IPS DF 6.9 (cell line): ENCODE measurements around the gene MIOS.

Source experiments
- DNase-seq: peaks from one replicate; pipeline ENCODE4 v3.0.0-alpha.2; 2013; ENCODE audit warnings: low read depth, low spot score
- H3K27ac ChIP-seq: one replicate; pipeline ENCODE4 v1.5.1; 2013; ENCODE audit warnings: low read length, control low read depth
- H3K27me3 ChIP-seq: 2 replicates; pipeline ENCODE4 v1.6.1; 2013; ENCODE audit warnings: mild to moderate bottlenecking, low read length; ENCODE audit not compliant: control insufficient read depth, insufficient read depth
- H3K36me3 ChIP-seq: 2 replicates; pipeline ENCODE4 v1.6.1; 2013; ENCODE audit warnings: low read length; ENCODE audit not compliant: control insufficient read depth, insufficient read depth
- H3K4me1 ChIP-seq: 2 replicates; pipeline ENCODE4 v1.6.1; 2013; ENCODE audit warnings: low read length; ENCODE audit not compliant: control insufficient read depth, insufficient read depth
- H3K4me3 ChIP-seq: 2 replicates; pipeline ENCODE4 v1.5.1; 2013; ENCODE audit warnings: mild to moderate bottlenecking, low read length
- H3K9me3 ChIP-seq: 2 replicates; pipeline ENCODE4 v1.6.1; 2013; ENCODE audit warnings: low read length, inconsistent platforms; ENCODE audit not compliant: control insufficient read depth, insufficient read depth
- WGBS: extraction: QIAGEN DNeasy Blood & Tissue Kit; methylation state at CpG from one replicate; pipeline ENCODE4 v1.1.7; 2013; ENCODE audit warnings: mixed read lengths, missing lambda C conversion rate; ENCODE audit not compliant: insufficient read length, insufficient coverage; 5-methylcytosine and 5-hydroxymethylcytosine counted together

The MIOS gene

DNA sequence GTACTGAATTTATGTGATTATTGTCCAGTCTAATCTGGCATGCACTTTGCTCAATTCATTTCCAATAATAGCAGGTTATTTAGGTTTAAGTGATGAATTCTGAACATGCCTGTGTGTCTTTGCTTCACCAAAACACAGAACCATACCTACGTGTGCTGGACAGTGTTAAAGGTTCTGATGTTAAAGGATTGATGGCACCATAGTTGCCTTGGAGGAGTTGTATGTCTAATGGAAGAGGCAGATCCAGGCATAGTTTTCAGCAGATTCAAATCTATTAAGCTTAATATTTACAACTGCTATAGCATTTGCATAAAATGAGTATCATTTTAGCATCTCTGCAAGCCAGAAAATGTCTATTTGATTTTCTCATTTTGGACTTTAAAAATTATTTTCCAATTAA is 45.8 kb downstream of the MIOS start:
- Histone ChIP-seq H3K4me3 (no peak overlapping the region), H3K27me3 (no peaks in the 10 kb centered on the region), H3K36me3 (no peaks in the 10 kb centered on the region), H3K9me3 (no peaks in the 10 kb centered on the region), H3K4me1 (no peaks in the 10 kb centered on the region), H3K27ac (no peak overlapping the region)
- DNase-seq, result no peak
- WGBS, result no CpG with 5 or more reads among the region's 1 CpG

GRCh38 chr7:7613210-7613609 is 46.5 kb downstream of the MIOS start:
- H3K27ac ChIP-seq, result no peak overlapping the region
- H3K4me1 ChIP-seq, result no peaks in the 10 kb centered on the region

DNA sequence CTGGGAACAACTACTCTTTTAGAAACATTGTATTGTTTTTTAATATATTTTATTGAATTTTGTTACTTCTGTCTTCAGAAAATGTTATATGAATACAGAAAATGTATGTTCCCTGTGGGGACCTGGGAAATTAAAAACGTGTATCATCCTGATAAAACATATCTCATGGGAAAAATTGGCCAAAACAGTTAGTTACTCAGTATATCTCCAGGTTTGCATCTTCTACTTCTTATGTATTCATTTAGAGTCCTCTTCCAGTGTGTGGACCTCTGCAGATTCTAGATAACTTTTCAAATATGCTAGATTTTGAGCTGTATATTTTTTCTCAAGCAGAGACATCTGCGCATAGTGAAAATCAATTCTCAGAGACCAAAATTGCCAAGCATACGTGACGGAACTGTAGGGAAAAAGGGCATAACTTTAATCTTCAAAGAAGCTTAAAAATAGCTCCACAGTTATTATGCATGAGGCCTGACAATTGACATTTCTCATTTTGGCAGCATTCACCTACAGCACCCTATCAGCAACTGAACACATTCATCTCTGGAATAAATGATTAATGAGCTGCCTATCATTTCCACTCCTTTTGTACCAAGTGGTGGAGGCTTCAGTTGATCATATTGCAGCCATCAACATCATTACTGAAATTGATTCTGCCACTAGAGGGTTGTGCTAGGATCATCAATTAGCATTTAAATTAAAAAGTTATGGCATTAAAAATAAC is 47.5 kb downstream of the MIOS start:
- no CpG with 5 or more reads among the region's 4 CpGs for WGBS
- H3K4me1 ChIP-seq, result no peaks in the 10 kb centered on the region
- H3K4me3 ChIP-seq, result no peak overlapping the region

More at GRCh38 chr7:7613210-7613609, 46.5 kb downstream of the MIOS start:
- Histone ChIP-seq H3K27me3 (no peaks in the 10 kb centered on the region), H3K4me3 (no peak overlapping the region), H3K9me3 (no peaks in the 10 kb centered on the region), H3K36me3 (no peaks in the 10 kb centered on the region)
- WGBS, result no CpG with 5 or more reads among the region's 1 CpG
- no peak for DNase-seq

DNA sequence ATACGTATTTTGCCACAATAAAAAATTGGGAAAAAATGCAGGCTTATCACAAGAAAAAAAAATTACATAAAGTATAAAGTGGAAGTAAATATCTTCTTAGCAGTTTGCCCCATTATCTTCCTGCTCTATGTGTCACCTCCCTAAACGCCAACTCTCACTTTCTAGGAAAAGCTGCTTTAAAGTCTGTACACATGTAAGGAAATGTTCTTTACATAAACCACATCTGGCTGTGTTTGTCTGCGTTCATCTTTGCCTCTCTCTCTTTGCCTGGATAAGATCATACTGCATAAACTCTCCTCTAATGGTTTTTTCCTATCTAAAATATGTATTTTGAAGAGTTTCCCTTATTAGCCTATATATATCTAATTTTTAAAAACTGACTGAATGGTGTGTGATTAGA is 50.9 kb downstream of the MIOS start:
- DNase-seq, result no peak
- no peak overlapping the region for H3K27ac ChIP-seq
- H3K4me3 ChIP-seq, result no peak overlapping the region
- no CpG with 5 or more reads among the region's 3 CpGs for WGBS
- H3K27me3 ChIP-seq, result no peaks in the 10 kb centered on the region
- no peaks in the 10 kb centered on the region for H3K4me1 ChIP-seq
- H3K36me3 ChIP-seq, result no peaks in the 10 kb centered on the region
- H3K9me3 ChIP-seq, result no peaks in the 10 kb centered on the region

More for the DNA sequence above, 47.5 kb downstream of the MIOS start:
- Histone ChIP-seq H3K36me3 (no peaks in the 10 kb centered on the region), H3K27ac (no peak overlapping the region), H3K27me3 (no peaks in the 10 kb centered on the region), H3K9me3 (no peaks in the 10 kb centered on the region)
- no peak for DNase-seq

DNA sequence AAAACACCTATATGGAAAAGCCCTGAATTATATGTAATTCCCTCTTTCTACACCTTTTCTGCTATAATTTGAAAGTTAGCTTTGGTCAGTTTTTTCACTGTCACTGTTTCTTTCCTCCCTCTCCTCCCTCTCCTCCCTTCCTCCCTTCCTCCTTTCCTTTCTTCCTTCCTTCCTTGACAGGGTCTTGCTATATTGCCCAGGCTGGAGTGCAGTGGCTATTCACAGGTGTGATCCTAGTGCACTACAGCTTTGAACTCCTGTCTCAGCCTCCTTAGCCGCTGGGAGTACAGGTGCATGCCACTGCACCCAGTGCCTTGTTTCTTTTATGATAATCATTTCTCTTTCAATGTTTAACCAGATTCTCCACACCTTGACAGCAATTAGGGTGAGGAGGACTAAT is 51.7 kb downstream of the MIOS start:
- Histone ChIP-seq H3K36me3 (no peaks in the 10 kb centered on the region), H3K4me3 (no peak overlapping the region), H3K27me3 (no peaks in the 10 kb centered on the region), H3K4me1 (no peaks in the 10 kb centered on the region), H3K27ac (no peak overlapping the region), H3K9me3 (no peaks in the 10 kb centered on the region)
- no peak for DNase-seq
- no CpG with 5 or more reads among the region's 1 CpG for WGBS

- H3K36me3 ChIP-seq, result no peaks in the 10 kb centered on the region
- H3K4me1 ChIP-seq, result no peaks in the 10 kb centered on the region
- no peaks in the 10 kb centered on the region for H3K9me3 ChIP-seq
- H3K27ac ChIP-seq, result no peak overlapping the region
- H3K27me3 ChIP-seq, result no peaks in the 10 kb centered on the region
- WGBS, result no CpG with 5 or more reads among the region's 1 CpG
- no peak overlapping the region for H3K4me3 ChIP-seq
- no peak for DNase-seq
These were observed 53.6 kb downstream of the MIOS start for GRCh38 chr7:7620236-7620635.

DNA sequence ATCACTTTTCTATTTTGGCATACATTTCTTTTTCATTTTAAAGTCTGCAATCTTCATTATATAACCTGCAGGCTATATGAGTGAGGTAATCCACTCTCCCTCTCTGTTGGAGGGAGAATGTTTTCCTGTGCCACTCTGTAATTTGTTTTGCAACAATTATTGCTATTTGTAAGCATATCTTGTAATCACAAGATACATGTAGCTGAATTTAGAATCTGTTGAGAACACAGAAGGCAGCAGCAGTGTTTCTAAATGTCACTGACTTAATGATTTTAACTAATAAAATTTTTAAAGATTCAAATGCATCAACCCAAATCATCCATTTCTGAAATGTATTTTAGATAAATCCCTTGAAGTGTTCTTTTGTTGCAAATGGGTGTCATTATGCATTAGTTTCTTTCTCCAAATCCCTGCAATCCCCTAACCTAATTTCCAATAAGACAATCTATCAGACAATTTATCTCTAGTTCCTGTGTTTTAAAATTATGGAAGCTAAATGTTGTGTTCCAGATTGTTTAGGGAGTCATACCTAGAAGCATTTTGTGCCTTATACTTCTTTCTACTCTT is 54.0 kb downstream of the MIOS start:
- no peaks in the 10 kb centered on the region for H3K9me3 ChIP-seq
- H3K4me1 ChIP-seq, result no peaks in the 10 kb centered on the region
- H3K4me3 ChIP-seq, result no peak overlapping the region
- no peaks in the 10 kb centered on the region for H3K27me3 ChIP-seq
- H3K27ac ChIP-seq, result no peak overlapping the region
- DNase-seq, result no peak
- H3K36me3 ChIP-seq, result no peaks in the 10 kb centered on the region

GRCh38 chr7:7628476-7628875 is 61.8 kb downstream of the MIOS start:
- Histone ChIP-seq H3K27me3 (no peaks in the 10 kb centered on the region), H3K36me3 (no peaks in the 10 kb centered on the region), H3K4me1 (no peaks in the 10 kb centered on the region), H3K9me3 (no peaks in the 10 kb centered on the region), H3K4me3 (no peak overlapping the region), H3K27ac (no peak overlapping the region)
- no peak for DNase-seq
- WGBS, result no CpG with 5 or more reads among the region's 1 CpG

DNA sequence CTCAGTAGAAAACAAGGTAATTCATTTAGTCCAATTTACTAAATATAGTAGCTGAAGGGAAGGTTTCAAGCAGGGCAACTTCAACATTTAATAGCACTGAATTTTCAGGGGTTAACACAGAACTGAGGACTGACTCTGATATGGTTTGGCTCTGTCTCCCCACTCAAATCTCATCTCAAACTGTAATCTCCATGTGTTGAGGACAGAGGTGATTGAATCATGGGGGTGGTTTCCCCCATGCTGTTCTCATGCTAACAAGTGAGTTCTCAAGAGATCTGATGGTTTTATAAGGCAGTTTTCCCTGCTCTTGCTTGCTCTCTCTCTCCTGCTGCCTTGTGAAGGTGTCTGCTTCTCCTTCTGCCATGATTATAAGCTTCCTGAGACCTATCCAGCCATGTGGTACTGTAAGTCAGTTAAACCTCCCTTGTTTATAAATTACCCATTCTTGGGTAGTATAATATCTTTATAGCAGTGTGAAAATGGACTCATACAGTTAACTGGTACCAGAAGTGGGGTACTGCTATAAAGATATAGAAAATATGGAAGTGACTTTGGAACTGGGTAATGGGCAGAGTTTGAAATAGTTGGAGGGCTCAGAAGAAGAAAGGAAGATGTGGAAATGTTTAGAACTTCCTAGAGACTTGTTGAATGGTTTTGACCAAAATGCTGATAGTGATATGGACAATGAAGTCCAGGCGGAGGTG is 64.1 kb downstream of the MIOS start:
- no peak overlapping the region for H3K4me3 ChIP-seq
- H3K9me3 ChIP-seq, result no peaks in the 10 kb centered on the region
- H3K4me1 ChIP-seq, result no peaks in the 10 kb centered on the region
- no peaks in the 10 kb centered on the region for H3K27me3 ChIP-seq
- no peaks in the 10 kb centered on the region for H3K36me3 ChIP-seq
- no peak for DNase-seq
- WGBS, result no CpG with 5 or more reads among the region's 1 CpG
- no peak overlapping the region for H3K27ac ChIP-seq

DNA sequence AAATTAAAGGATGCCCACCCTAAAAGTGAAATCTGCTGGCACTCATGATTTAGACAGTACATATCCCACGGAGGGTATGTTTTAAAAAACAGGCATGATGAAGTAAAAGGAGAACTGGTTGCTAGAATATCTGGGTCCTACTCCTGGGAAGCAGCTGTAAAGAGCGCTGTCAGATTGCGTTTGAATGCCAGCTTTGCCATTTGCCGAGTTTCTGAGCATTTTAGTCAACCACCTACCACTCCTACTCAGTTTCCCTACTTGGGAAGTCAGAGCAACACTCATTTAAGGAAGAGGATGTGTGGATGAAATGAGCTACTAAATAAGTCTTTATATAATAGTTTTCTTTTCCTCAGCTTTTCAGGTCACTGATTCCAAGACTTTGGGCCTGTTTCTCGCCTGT is 72.7 kb downstream of the MIOS start:
- no peak for DNase-seq
- no peaks in the 10 kb centered on the region for H3K9me3 ChIP-seq
- peak overlapping the region; percentile 96; the same call in 1 of the 2 replicates for H3K4me3 ChIP-seq
- WGBS, result no CpG with 5 or more reads among the region's 5 CpGs
- H3K27ac ChIP-seq, result no peak overlapping the region
- H3K27me3 ChIP-seq, result no peaks in the 10 kb centered on the region
- H3K36me3 ChIP-seq, result no peaks in the 10 kb centered on the region; the same call in 1 of the 2 replicates
- 0 out of 2 replicates have a peak, but pooled peaks cover 1% of the 10 kb centered on the region for H3K4me1 ChIP-seq
